Activated CD4-positive, alpha-beta memory T cell treated with anti-CD3 and anti-CD28 coated beads, Interleukin-2, amount 10 ng/mL, durations not matched to agents 7 days and 5 days (primary cell): ENCODE results near the gene XRRA1. TPM values are rescaled to one million over a fixed set of nuclear protein-coding genes. Genes with fewer than 3 reads are reported as not detected.
A peak's percentile ranks its signal among the peaks of the same experiment; 100 is the strongest.

Experiments
- CTCF ChIA-PET: fragments of 350-600 bp; sonication (Branson Sonifier 250); formaldehyde crosslinking; loops from one replicate; lab custom pipeline; 2021; ENCODE audit warnings: antibody characterized with exemption, inconsistent platforms; lab: Charles Lee
- POLR2A ChIA-PET: fragments of 350-600 bp; sonication (Branson Sonifier 250); formaldehyde crosslinking; loops from one replicate; lab custom pipeline; 2021; ENCODE audit warnings: antibody characterized with exemption; lab: Charles Lee
- DNase-seq: peaks from one replicate; pipeline ENCODE4 v3.0.0-alpha.2; 2020
- H3K27ac Mint-ChIP-seq: one replicate; pipeline ENCODE4 v1.8.0; 2021; ENCODE audit warnings: mild to moderate bottlenecking, mixed read lengths
- H3K27me3 Mint-ChIP-seq: one replicate; pipeline ENCODE4 v1.8.0; 2021; ENCODE audit warnings: mixed read lengths
- H3K36me3 Mint-ChIP-seq: one replicate; pipeline ENCODE4 v1.8.0; 2021; ENCODE audit warnings: low read depth, mixed read lengths
- H3K4me1 Mint-ChIP-seq: one replicate; pipeline ENCODE4 v1.8.0; 2021; ENCODE audit warnings: mixed read lengths
- H3K4me3 Mint-ChIP-seq: one replicate; pipeline ENCODE4 v1.8.0; 2021; ENCODE audit warnings: mild to moderate bottlenecking, mixed read lengths
- H3K9me3 Mint-ChIP-seq: one replicate; pipeline ENCODE4 v1.8.0; 2021; ENCODE audit warnings: mixed read lengths
- total RNA-seq, 2 experiments: library from RNA; stranded (reverse); gene quantifications; one replicate each; pipeline ENCODE4 v1.2.3, GENCODE V29; 2021

XRRA1 gene
- total RNA-seq, 2 experiments from 2014 or later, result 10.3 to 10.9 TPM

DNA sequence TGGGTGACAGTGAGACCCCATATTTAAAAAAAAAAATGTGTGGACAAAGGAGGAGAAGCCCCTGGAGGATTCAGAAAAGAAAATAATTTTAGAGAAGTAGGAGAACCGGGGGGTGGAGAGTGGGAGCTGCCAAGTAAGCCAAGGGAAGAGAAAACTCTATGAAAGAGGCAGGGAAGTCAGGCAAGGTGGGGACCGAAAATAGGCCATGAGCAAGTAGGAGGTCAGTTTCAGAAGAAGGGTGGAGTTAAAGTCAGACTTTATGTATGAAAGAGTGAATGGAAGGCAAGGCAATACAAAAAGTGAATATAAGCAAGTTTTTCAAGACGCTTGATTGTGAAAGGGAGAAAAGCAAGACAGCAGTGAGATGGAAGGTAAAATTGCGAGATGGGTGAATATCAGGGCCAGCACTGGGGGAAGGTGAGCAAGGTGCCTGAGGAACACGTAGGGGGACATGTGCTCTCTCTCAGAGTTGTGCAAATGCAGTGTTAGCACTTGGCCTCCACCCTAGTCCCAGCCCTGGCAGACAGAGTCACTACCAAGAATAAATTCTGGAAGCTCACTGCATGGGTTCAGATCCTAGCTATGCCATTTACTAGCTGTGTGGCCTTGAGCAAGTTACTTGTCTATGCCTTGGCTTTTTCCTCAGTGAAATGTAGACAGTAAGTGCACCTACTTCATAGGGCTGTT, 6.7 kb downstream of the XRRA1 start:
- peaks cover 13% of the 10 kb centered on the region for H3K36me3 Mint-ChIP-seq
- no peak for DNase-seq
- no peak overlapping the region for H3K27ac Mint-ChIP-seq
- peaks cover 7% of the 10 kb centered on the region for H3K4me1 Mint-ChIP-seq
- POLR2A ChIA-PET, result no interaction called here
- no peaks in the 10 kb centered on the region for H3K9me3 Mint-ChIP-seq
- CTCF ChIA-PET, result interaction anchor here (1.6 kb wide), 1 partner anchor 15 kb away, joined by 5 read pairs; no protein-coding TSS in a partner anchor
- H3K4me3 Mint-ChIP-seq, result no peak overlapping the region
- no peaks in the 10 kb centered on the region for H3K27me3 Mint-ChIP-seq

DNA sequence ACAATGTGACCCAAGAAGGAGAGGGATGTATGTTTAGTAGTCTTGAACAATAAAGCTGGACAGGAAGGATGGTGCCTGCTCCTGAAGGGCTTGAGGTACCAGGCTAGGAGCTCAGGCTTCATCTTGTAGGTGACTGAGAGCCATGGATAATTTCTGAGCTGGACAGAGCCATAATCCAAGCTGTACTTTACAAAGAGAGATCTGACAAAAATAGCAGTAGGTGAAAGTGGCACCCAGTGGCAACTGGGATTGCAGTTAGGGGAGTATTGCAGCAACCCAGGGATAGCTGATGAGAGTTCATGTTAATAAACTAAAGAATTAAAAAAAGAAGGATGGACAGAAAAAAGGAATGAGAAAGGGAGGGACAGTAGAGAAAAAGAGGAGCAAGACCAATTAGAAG, 7.4 kb downstream of the XRRA1 start:
- ChIA-PET CTCF (interaction anchor here (1.6 to 1.9 kb wide), 2 partner anchors 12 to 15 kb away, joined by 5 to 13 read pairs; no protein-coding TSS in a partner anchor), POLR2A (no interaction called here)
- Mint-ChIP-seq H3K36me3 (peaks cover 17% of the 10 kb centered on the region), H3K27me3 (no peaks in the 10 kb centered on the region), H3K27ac (no peak overlapping the region), H3K9me3 (no peaks in the 10 kb centered on the region), H3K4me1 (peaks cover 5% of the 10 kb centered on the region), H3K4me3 (no peak overlapping the region)
- no peak for DNase-seq

DNA sequence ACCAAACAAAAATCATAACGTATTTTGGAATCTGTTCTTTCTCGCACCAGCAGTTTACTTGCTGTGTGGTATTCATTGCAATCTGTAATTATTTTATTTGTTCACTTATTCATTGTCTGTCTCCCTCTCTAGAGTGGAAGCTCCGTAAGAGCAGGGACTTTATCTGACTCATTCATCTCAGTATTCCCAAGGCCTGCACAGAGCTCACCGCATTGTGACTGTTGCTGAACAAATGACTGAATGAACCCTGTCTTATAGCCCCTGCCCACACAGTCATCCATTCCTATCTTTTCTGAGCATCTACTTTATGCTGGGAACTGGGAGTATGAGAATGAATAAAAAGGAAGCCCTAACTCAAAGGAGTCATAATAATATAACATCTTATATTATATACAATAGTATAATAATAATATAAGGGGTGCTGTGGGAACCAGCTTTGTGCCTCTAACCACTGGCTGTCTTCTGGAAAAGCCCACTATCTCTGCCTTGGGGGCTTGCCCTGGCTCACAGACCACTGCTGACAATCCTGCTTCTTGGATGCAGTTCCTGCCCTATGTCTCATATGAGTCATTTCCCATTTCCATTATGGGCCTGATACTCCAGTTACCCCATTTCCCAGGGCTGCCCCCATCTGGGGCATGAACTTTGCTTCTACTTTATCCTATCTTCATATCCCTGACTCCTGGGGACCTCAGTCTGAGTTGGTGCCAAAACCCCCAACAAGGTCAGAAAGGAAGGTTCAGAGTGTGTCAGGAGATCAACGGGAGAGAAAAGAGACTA, 11.0 kb downstream of the XRRA1 start:
- no peaks in the 10 kb centered on the region for H3K27me3 Mint-ChIP-seq

DNA sequence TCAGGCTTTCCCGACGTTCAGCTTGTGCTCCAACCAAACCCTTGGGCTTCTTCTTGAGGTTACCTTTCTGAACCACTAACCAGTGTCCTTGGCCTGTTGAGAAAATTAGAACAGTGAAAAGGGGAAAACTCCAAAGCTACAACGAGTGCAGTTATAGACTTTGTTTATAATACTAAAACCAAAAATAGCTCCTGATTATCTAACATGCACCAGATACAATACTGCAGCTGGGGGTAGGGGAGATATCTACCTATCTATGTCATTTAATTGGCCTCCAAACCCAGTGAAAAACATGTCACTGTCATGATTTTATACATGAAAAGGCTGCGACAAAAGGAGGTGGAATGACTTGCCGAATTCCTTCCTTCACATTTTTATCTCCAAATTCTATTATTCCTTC, 11.9 kb downstream of the XRRA1 start:
- Mint-ChIP-seq H3K4me3 (no peak overlapping the region), H3K9me3 (no peaks in the 10 kb centered on the region), H3K4me1 (peaks cover 21% of the 10 kb centered on the region), H3K36me3 (peaks cover 36% of the 10 kb centered on the region), H3K27ac (no peak overlapping the region), H3K27me3 (no peaks in the 10 kb centered on the region)
- DNase-seq, result no peak
- ChIA-PET POLR2A (interaction anchor here (1.7 to 2.0 kb wide), 2 partner anchors 11 to 12 kb away, joined by 4 to 5 read pairs; partner anchors contain the start of genes SPCS2 and XRRA1), CTCF (interaction anchor here (0.6 to 0.9 kb wide), 2 partner anchors 75 to 85 kb away, joined by 3 read pairs; no protein-coding TSS in a partner anchor)

More for the DNA sequence above, 11.0 kb downstream of the XRRA1 start:
- ChIA-PET CTCF (interaction anchor here (1.1 kb wide), 1 partner anchor 8 kb away, joined by 3 read pairs; no protein-coding TSS in a partner anchor), POLR2A (interaction anchor here (3.5 kb wide), 1 partner anchor 11 kb away, joined by 12 read pairs; the partner anchor contains the start of genes SPCS2 and XRRA1)
- peaks cover 36% of the 10 kb centered on the region for H3K36me3 Mint-ChIP-seq
- no peak overlapping the region for H3K27ac Mint-ChIP-seq
- H3K9me3 Mint-ChIP-seq, result no peaks in the 10 kb centered on the region
- no peak for DNase-seq
- peaks cover 13% of the 10 kb centered on the region for H3K4me1 Mint-ChIP-seq
- no peak overlapping the region for H3K4me3 Mint-ChIP-seq

DNA sequence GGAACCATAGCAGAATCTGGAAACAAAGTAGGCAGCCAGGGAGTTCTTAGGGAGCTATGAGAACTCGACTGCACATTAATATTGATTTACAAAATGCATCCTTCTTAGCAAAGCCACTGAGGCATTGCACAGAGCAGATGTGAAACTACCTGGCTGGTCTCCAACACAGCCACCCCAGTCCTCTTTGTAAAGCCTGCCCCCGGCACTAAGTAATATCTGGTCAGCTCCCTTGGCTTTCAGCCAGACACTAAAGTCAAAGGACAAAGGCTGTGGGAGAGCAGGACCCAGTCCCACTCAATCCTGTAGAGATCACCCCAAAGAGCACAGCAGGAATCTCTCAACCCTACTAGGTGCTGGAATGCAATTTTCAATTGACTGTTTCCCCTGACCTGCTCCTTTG, 12.8 kb downstream of the XRRA1 start:
- no peaks in the 10 kb centered on the region for H3K27me3 Mint-ChIP-seq
- H3K9me3 Mint-ChIP-seq, result no peaks in the 10 kb centered on the region
- no peak for DNase-seq
- no peak overlapping the region for H3K4me3 Mint-ChIP-seq
- ChIA-PET CTCF (no interaction called here), POLR2A (interaction anchor here (1.7 to 2.0 kb wide), 2 partner anchors 10 to 13 kb away, joined by 4 to 5 read pairs; partner anchors contain the start of genes SPCS2 and XRRA1)
- peaks cover 32% of the 10 kb centered on the region for H3K36me3 Mint-ChIP-seq
- no peak overlapping the region for H3K27ac Mint-ChIP-seq
- peaks cover 23% of the 10 kb centered on the region for H3K4me1 Mint-ChIP-seq

DNA sequence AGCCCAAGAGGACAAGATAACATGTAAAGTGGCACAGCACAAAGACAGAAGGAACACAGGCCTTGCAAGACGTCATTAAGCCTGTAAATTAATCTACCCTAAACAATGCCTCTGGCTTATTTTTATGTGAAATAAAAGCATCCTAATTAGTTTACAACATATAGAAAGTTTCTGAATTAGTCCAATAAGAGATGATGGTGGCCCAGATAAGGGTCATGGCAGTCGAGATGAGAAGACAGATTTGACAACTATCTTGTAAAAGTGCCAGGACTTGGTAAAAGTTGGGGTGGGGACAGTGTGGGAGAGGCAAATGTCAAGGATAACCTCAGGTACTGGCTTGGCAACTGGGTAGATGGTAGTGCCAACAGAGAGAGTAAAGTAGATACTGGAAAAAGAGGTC, 13.6 kb downstream of the XRRA1 start:
- ChIA-PET POLR2A (interaction anchor here (1.7 to 2.0 kb wide), 2 partner anchors 9 to 14 kb away, joined by 4 to 5 read pairs; partner anchors contain the start of genes SPCS2 and XRRA1), CTCF (no interaction called here)
- Mint-ChIP-seq H3K27ac (no peak overlapping the region), H3K9me3 (no peaks in the 10 kb centered on the region), H3K36me3 (peaks cover 29% of the 10 kb centered on the region), H3K4me3 (no peak overlapping the region), H3K4me1 (peaks cover 25% of the 10 kb centered on the region), H3K27me3 (no peaks in the 10 kb centered on the region)
- no peak for DNase-seq

DNA sequence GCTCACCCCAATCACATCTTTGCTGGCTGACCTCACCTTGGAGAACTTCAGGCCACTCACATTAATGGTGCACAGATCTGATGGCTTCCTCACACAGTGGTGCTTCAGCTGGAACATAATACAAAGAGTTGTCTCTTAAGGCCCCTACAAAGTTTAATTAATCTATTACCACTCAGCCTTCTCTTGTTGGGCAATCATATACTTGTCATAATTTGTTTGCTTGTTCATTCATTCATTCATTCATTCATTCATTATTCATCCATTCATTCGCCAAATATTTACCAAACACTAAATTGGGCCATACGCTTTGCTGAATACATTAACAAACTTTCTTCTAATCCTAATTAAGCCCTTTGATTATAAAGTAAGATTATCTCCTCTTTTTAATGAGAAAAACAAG, 15.1 kb downstream of the XRRA1 start:
- no peak for DNase-seq
- H3K4me3 Mint-ChIP-seq, result no peak overlapping the region
- ChIA-PET CTCF (interaction anchor here (1.0 to 2.3 kb wide), 2 partner anchors 89 to 315 kb away, joined by 4 to 12 read pairs; no protein-coding TSS in a partner anchor), POLR2A (no interaction called here)
- H3K36me3 Mint-ChIP-seq, result peaks cover 27% of the 10 kb centered on the region
- H3K4me1 Mint-ChIP-seq, result peaks cover 25% of the 10 kb centered on the region
- H3K27ac Mint-ChIP-seq, result peak overlapping the region; percentile 11
- no peaks in the 10 kb centered on the region for H3K27me3 Mint-ChIP-seq
- H3K9me3 Mint-ChIP-seq, result no peaks in the 10 kb centered on the region

DNA sequence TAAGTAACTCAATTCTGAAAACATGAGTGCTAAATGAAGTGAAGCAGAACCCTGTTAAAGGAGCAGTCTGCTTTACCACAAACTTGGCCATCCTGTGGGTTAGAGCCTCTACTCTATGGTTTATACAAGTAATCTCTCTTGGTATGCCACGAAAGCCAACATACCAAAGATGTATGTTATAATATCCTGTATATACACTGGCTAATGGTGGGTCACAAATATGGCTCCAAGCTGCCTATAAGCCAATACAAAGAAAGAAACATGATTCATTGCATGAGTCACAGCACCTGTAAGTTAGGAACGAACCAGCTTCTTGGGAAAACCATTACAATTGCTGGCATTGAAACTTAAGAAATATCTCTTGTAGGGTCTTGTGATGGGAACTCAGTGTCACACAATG, 16.1 kb downstream of the XRRA1 start:
- H3K4me1 Mint-ChIP-seq, result peaks cover 28% of the 10 kb centered on the region
- no peaks in the 10 kb centered on the region for H3K9me3 Mint-ChIP-seq
- POLR2A ChIA-PET, result interaction anchor here (2.7 kb wide), 1 partner anchor 16 kb away, joined by 11 read pairs; the partner anchor contains the start of genes SPCS2 and XRRA1
- H3K4me3 Mint-ChIP-seq, result no peak overlapping the region
- peak; percentile 44 for DNase-seq
- no peaks in the 10 kb centered on the region for H3K27me3 Mint-ChIP-seq
- H3K36me3 Mint-ChIP-seq, result peaks cover 27% of the 10 kb centered on the region
- CTCF ChIA-PET, result interaction anchor here (1.4 to 5.5 kb wide), 6 partner anchors 90 to 316 kb away, joined by 3 to 58 read pairs (median 22); no protein-coding TSS in a partner anchor
- peak overlapping the region; percentile 67 for H3K27ac Mint-ChIP-seq

DNA sequence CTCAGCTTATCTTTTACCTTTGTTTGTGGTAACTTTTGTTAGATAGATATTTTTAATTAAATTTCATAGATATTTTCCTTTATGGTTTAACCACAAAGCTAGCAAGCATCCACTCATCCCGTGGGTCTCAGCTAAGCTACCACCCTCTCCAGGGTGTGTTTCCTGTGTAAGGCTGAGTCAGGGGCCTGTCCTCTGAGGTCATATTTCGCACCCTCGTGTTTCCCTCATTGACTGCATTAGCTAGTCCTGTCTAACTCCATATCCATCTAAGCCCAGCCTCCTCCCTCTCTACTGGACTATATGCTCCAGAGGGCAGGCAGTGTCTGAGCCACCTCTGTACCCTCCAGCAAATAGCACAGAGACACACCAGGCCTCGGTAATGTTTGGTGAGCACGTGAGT, 16.7 kb downstream of the XRRA1 start:
- no peak overlapping the region for H3K4me3 Mint-ChIP-seq
- ChIA-PET POLR2A (interaction anchor here (1.1 to 2.7 kb wide), 2 partner anchors 11 to 17 kb away, joined by 3 to 11 read pairs; partner anchors contain the start of genes SPCS2 and XRRA1), CTCF (interaction anchor here (0.9 to 5.5 kb wide), 9 partner anchors 16 to 317 kb away, joined by 3 to 58 read pairs (median 7); no protein-coding TSS in a partner anchor)
- no peaks in the 10 kb centered on the region for H3K9me3 Mint-ChIP-seq
- H3K27me3 Mint-ChIP-seq, result no peaks in the 10 kb centered on the region
- peak; percentile 34 for DNase-seq
- H3K36me3 Mint-ChIP-seq, result peaks cover 27% of the 10 kb centered on the region
- peak overlapping the region; percentile 74 for H3K27ac Mint-ChIP-seq
- H3K4me1 Mint-ChIP-seq, result peaks cover 32% of the 10 kb centered on the region

DNA sequence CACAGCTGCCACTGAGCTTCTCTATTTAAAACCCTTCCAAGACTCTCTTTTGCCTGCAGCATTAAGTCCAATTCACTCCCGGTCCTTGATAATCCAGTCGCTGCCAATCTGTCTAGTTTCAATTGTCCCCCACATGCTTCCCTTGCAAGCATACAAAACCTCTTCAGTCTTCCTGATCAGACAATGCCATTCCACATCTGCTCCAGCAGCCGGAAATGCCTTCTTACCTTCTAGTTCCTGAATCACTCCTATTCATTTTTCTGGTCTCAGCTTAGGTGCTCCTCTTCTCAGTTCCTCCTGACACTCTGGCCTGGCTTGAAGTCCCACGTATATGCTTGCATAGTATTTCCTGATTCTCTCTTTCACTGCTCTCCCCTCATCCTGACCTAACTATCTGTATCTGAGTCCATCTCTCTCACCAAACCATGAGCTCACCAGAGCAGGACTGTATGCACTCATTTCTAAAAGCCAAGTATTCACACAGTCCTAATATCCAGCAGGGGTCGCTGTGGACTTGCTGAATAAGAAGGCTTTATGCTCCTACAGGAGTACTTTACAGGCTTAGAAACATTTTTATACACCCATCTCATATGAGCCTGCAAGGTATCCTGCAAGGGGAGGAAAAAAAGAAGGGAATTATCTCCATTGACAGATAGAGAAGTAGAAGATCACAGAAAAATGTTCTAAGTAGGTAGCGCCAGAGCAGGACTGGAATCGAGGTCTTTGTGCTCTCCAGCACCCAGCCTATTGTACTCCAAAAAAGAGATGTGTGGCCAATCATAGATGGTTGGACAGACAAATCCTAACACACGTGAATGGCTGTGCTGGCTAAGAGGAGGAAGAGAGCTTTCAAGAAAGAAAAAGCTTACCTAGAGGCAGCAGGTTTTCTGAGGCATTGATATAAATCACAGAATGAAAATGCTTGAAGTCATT, 19.2 kb downstream of the XRRA1 start:
- H3K27me3 Mint-ChIP-seq, result no peaks in the 10 kb centered on the region
- CTCF ChIA-PET, result interaction anchor here (0.6 to 5.5 kb wide), 24 partner anchors 8 to 526 kb away, joined by 3 to 58 read pairs (median 4); partner anchors contain the start of genes SPCS2 and XRRA1
- POLR2A ChIA-PET, result interaction anchor here (1.0 to 1.4 kb wide), 3 partner anchors 19 to 319 kb away, joined by 3 to 6 read pairs (median 4); partner anchors contain the start of genes SPCS2 and XRRA1
- no peak overlapping the region for H3K27ac Mint-ChIP-seq
- no peaks in the 10 kb centered on the region for H3K9me3 Mint-ChIP-seq
- H3K4me3 Mint-ChIP-seq, result no peak overlapping the region
- peak; percentile 76 for DNase-seq
- H3K4me1 Mint-ChIP-seq, result peaks cover 53% of the 10 kb centered on the region
- H3K36me3 Mint-ChIP-seq, result peaks cover 9% of the 10 kb centered on the region

DNA sequence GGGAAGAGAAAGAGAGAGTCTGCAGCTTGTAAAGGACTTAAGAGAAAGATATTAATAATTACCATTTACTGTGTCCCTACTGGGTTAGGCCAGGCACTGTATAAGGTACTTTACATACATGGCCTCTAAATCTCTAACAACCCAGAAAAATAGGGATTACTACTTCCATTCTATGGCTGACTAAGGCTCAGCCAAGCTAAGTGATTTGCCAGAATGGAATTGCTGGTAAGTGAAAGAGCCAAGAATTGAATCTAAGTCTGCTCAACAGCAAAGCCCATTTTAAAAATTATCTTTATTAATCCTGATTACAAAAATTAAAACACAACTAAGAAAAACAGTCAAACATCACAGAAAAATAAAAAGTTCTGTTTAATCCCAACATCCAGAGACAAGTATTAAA, 21.4 kb downstream of the XRRA1 start:
- no peak overlapping the region for H3K4me3 Mint-ChIP-seq
- no peaks in the 10 kb centered on the region for H3K9me3 Mint-ChIP-seq
- POLR2A ChIA-PET, result interaction anchor here (1.2 kb wide), 1 partner anchor 20 kb away, joined by 4 read pairs; no protein-coding TSS in a partner anchor
- H3K27ac Mint-ChIP-seq, result no peak overlapping the region
- peaks cover 45% of the 10 kb centered on the region for H3K4me1 Mint-ChIP-seq
- CTCF ChIA-PET, result interaction anchor here (1.3 to 2.7 kb wide), 6 partner anchors 14 to 321 kb away, joined by 3 to 14 read pairs (median 8); partner anchors contain the start of gene TPBGL
- DNase-seq, result no peak
- H3K27me3 Mint-ChIP-seq, result no peaks in the 10 kb centered on the region
- no peaks in the 10 kb centered on the region for H3K36me3 Mint-ChIP-seq
